Activated CD8-positive, alpha-beta memory T cell treated with anti-CD3 and anti-CD28 coated beads for 4 hours (primary cell): ENCODE results near the gene AXIN1.

Source experiments
- DNase-seq, 2 donors: peaks; one replicate each; pipeline ENCODE4 v3.0.0-alpha.2; 2020; ENCODE audit warnings: low read depth in 2 of 2

AXIN1 gene

DNA sequence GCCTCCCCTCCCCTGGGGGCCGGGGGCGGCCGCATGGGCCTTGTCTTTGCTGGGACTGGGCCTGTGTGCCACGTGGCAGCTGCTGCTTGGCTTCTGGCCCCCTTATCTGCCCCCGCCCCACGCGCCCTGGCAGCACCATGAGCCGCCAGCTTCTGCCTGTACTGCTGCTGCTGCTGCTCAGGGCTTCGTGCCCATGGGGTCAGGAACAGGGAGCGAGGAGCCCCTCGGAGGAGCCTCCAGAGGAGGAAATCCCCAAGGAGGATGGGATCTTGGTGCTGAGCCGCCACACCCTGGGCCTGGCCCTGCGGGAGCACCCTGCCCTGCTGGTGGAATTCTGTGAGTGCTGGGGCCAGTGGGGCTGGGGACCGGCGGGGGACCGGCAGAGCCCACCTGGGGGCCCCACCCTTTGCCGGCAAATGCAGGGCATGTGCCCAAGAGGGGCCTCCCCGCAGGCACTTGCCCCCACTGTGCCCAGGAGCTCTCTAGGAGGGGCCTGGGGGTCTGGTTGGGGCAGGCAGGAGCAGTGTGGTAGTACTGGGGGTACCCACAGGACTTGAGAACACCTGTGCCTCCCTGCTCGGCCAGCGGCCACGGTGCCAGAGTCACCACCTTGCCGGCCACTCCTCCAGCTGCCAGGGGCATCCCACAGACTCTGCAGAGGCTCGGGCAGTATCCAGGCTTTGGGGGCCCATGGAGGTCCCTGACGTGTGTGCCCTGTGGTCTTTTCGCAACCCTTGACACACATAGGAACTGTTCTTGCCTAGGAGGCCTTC lies 69.3 kb downstream of the AXIN1 start, which contains the start of gene PDIA2:
Gene PDIA2, plus strand, starts transcription at position 132 of the 773 bp plus-strand sequence. Its CDS starts 6 bp downstream, at position 138.
- DNase-seq: no peak

DNA sequence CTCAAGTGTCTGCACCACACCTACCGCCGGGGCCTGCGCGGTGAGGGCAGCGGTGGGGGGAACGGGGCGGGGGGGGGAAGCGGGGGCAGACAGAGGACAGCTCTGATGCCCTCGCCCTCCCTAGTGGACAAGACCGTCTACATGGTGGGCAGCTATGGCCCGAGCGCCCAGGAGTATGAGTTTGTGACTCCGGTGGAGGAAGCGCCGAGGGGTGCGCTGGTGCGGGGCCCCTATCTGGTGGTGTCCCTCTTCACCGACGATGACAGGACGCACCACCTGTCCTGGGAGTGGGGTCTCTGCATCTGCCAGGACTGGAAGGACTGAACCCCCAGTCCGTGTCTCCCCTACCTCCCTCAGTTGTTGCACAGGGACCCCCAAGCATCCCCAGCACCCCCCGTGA lies 70.0 kb downstream of the AXIN1 start:
- DNase-seq: no peak

DNA sequence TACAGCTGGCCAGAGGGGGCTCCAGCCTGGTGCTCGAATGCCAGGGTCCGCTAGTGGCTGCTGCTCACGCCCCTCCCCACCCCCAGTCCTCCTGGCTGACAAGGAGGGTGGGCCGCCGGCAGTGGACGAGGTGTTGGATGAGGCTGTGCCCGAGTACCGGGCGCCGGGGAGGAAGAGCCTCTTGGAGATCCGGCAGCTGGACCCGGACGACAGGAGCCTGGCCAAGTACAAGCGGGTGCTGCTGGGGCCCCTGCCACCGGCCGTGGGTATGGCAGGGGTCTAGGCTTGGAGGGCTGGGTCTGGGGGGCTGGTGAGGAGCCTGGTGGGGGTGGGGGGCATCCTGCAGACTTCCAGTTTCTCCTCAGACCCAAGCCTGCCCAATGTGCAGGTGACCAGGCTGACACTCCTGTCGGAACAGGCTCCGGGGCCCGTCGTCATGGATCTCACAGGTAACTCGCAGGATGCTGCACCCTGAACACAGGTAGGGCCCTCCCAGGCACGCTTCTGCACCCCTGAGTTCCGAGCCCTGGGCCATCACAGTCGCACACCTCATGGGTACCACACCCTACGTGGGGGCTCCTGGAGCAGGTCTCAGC lies 70.8 kb downstream of the AXIN1 start:
- no peak for DNase-seq

DNA sequence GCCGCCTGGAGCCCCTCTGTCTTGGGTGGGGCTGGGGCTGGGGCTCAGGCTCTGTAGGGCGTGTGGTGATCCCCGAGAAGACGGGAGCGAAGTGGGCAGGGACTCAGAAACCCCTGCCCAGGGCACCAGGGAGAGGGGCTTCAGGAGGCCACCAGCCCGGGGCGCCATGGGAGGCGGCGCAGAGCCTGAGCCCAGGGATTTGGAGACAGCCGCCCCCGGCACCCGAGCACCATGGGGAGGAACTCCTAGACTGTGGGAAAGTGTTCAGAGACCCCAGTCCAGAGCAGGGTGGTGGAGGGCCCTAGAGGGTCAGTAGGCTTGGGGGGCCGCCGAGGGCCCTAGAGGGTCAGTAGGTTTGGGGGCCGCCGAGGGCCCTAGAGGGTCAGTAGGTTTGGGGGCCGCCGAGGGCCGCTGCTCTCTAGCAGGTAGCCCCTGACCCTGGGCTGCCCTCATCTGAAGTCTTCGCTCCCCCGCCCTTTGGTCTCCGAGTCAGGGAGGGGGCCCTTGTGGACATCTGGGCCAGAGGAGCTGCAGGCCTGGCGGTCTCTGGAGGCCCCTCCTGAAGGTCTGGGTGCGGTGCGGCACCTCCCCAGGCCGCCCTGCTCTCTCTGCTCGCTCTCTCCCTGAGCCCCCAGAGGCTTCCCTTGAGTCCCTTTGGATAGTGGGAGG lies 71.4 kb downstream of the AXIN1 start:
- DNase-seq: no peak

DNA sequence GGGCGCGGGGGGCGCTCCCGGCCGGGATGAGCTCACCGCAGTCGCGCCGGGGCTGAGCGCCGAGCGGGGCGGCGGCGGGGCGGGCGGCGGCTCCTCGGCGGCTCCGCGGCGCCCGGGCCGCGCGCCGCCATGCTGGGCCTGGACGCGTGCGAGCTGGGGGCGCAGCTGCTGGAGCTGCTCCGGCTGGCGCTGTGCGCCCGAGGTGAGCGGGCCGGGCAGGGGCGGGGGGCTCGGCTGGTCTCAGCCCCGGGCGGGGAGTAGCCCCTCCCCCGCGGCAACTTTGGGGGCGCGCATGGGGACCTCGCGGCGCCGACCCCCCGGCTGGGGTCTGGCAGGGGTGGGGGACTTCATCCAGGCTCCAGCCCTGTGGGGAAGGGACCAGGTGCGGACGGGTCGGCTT lies 72.0 kb downstream of the AXIN1 start, which contains the start of gene ARHGDIG:
Gene ARHGDIG, plus strand, starts transcription at position 40 of the 400 bp plus-strand sequence. Its CDS starts 90 bp downstream, at position 130.
- no peak for DNase-seq

DNA sequence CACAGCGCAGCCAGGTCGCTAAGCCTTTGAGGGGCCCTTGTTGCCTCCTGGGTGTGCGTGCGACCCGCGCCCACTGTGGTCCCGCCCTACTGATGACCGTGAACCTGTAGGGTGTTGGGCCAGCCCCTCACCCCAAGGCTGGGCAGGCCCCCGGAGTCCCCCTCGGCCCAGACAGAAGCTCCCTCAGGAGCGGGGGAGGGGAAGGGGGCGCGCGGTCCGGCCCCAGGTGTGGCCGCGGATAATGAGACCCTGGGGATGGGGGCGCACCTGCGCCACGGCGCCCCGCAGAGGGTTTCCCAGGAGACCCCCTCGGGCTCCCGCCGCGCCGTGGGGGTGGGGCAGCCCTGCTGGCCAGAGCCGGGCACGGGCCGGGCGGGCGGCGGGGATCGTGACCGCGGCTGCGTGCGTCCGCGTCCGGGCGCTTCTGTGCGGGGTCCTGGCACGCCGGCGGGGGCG lies 72.5 kb downstream of the AXIN1 start:
- DNase-seq: no peak

DNA sequence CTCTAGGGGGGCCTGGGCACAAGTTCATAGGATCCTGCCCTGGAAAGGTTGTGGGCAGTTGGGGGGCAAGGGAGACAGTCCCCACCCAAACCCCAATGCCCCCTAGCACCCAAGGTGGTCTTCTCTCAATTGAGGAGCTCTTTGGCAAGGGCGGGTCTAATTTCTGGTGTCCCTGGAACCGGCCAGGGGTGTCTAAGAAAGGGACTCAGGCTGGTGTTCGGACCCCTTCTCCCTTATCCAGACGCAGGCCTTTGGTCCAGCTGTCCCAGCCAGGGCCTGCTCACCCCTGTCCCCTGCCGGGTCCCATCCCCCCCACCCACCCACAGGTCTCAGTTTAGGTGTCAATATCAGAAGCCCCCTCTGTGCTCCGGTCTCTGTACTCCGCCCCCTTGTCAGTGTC lies 73.0 kb downstream of the AXIN1 start:
- no peak for DNase-seq

DNA sequence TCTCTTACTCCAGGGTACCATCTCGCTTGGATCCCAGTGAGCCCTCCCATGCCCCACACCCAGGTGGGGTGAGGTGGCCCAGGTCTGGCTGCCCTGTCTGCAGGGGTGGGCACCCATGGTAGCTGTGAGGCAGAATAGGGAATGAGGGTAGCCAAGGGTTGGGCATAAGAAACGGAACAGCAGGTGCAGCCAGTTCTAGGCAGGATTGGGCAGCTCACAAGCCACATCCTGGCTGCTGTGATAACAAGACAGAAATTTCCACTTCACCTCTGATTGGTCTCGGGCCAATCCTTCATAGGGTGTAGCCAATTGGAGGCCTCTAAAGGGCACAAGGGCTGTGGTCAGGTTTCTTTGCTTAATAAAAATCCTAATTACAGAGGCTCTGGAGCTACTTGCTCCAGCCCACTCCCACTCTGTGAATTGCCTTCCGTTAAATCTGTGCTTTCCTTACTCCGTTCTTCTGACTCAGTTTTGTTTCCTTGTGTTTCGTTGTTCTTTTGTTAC lies 73.6 kb downstream of the AXIN1 start:
- no peak for DNase-seq

DNA sequence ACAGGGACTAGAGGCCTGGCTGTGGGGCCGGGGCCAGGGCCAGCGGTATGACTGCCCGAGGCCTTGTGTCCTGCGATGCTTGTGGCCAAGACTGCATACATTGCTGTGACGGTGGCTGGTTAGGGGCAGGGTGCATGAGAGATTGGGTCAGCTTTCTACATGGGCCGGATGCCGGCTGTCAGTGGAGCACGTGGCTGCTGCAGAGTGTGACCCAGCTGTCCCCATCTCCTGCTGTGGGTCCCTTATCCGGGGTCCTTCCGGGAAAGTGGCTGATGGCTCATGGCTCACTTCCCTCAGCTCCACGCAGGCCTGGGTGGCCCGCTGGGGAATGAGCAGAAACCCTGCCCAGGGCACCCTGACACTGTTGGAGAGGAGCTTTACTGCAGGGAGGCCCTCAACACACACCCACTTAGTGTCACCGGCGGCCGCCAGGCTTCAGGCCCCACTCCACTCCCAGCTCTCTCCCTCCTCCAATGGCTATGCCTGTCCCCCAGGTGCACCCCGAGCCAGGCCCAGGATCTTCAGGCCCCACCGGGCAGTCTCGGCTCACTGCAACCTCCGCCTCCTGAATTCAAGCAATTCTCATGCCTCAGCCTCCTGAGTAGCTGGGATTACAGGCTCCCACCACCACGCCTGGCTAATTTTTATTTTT lies 76.0 kb downstream of the AXIN1 start:
- no peak for DNase-seq

DNA sequence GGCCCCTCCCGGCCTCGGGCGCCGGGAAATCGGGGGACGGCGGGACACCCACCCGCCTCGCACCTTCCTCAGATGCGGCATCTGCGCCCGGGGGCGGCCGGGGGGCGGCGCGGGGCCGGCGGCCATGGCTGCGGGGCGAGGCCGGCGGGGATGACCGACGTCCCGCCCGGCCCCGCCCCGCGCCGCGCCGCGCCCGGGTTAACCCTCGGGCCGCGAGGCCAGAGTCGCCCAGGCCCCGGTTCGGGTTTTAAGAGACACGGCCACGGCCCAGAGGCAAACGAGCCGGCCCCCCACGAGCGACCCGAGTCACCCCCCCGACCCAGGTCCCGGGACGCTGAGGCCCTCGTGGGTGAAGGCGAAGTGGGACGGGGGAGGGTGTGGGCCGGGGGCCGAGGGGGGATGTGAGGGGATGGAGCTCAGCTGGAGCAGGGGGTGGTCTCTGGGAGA lies 76.7 kb downstream of the AXIN1 start, which contains the start of gene RGS11:
Gene RGS11, minus strand, starts transcription at position 159 of the 447 bp plus-strand sequence. Its CDS starts 33 bp downstream, at position 126.
- DNase-seq: no peak

DNA sequence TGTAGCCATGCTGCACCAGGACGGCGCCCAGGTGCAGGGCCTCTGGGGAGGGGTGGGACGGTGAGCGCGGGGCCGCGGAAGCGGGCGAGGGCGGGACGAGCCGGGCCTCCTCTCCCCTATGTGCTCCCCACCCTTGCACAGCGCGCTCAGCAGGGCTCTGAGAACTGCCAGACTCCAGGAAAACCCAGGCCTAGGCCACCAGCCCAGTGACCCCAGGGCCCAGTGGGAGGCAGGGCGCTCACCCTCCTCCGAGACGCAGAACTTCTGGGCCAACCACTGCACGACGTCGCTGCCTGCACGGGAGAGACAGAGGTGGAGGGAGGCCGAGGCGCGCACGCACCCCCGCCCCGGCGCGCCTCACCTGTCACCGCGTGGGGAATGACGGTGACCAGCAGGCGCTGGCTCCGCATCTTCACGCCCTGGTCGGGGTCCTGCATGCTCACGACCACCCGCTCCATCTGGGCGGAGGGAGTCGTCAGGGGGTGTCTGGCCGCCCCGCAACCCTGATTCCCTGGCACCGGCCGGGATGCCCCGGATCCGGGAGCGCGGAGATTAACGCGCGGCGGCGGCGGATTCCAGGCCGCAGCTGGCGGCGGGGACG lies 77.4 kb downstream of the AXIN1 start:
- DNase-seq: no peak

DNA sequence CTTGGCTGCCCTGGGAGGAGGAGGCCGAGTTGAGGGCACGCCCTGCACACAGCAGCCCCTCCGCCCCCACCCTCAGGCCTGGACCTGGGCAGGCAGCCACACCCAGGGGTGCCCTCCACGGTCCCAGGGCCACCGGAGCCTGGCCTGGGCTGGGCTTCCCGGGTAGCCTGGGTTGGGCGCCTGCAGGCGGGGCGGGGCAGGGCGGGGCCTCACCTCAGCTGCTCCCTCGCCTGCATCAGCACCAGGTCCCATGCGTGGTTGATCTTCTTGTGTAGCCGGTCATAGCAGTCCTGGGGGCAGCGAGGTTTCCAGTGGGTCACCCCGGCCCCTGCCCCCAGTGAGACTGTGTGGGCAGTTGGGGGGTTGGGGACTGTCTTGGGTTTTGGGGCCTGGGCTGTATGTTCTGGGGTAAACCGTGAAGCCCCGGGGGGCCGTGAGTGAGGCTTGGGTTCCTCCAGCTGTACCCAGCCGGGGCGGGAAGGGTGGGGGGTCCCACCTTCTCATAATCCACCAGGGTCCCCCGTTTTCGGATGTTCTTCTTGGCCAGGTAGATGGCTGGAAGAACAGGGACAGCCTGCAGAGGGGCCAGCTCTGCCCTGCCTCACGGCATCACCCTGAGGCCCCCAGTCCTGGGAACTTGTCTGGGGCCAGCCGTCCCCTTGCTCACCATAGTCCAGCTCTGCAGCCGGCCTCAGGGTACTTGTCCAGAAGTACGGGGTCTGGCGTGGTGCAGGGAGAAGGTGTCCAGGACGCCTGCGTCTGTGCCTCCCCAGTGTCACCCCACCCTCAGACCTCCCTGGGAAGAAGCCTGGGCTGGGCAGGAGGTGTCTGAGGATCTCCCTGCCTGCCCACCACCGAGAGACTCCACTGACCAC lies 78.7 kb downstream of the AXIN1 start:
- no peak for DNase-seq

DNA sequence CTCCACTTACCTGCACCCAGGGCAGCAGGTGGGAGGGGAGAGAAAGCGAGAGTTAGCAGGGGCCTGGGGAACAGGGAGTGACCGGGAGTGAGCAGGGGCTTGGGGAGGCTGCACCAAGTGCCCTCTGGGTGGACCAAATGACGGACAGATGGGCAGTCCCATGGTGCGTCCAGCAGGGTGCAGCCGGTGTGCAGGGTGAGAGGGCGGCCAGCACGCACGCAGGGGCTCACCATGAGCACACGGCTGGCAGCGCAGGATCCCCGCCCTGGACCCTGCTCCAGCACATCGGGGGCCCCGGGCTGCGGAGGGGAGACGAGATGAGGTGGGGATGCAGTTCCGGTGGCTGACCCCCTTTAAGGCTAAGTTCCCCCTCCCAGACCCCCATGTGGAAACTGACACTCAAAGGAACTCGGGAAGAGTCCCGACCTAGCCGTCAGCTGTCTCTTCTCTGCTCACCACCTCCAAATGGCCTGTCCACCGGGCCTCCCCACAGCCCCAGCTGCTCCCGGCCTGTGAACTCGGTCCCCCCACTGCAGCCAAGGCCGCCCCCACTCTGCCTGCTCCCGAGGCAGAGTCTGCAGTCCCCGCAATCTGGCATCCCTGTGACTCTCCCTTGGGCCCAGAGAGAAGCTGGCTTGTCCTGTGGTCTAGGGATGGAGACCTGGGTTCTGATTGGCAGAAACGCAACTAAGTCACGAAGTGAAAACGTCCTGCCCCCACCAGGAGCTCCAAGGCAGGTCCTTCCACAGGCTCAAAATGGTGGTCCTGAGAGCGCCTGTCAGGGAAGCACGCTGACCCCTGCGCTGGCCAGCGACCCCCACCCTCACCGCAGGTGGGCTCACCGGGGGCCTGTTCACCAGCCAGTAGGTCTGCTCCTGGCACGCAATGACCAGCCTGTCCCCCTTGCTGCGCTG lies 79.6 kb downstream of the AXIN1 start:
- DNase-seq: no peak

DNA sequence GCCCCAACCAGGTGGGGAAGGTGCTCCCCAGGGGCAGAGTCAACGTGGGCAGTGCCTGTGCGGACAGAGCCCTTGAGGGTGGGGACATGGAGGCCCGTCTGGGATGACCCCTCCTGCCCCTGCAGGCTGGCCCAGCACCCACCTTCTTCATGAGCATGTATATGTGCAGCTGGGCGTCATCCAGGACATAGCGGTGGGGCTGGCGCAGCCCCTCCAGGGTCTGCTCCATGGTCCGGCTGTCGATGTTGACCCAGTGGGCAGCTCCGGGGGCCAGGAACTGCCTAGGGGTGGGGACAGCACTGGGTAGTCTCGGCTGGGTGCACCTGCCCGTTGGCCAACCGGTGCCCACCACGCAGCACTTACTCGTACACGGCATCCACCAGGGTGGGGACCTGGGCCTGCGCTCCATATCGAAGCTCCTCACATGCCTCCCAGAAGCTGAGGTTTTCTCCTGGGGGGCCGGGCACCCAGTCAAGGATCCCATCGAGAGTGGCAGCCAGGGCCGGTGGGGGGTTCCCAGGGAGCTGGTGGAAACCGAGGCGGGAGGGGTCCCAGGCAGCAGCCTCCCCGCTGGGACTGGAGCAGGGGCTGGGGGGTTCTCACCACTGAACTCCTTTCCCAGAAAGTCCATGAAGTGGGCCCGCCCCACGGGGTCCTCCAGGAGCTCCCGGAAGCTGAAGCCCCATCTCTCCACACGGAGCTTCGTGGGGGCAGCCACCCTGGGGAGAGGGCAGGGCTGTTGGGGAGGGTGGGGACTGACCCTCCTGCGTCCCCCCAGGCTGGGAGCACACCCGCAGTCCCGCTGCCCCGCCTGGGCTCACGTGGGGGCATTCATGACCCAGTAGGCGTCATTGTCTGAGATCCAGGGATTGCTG lies 81.9 kb downstream of the AXIN1 start:
- no peak for DNase-seq

DNA sequence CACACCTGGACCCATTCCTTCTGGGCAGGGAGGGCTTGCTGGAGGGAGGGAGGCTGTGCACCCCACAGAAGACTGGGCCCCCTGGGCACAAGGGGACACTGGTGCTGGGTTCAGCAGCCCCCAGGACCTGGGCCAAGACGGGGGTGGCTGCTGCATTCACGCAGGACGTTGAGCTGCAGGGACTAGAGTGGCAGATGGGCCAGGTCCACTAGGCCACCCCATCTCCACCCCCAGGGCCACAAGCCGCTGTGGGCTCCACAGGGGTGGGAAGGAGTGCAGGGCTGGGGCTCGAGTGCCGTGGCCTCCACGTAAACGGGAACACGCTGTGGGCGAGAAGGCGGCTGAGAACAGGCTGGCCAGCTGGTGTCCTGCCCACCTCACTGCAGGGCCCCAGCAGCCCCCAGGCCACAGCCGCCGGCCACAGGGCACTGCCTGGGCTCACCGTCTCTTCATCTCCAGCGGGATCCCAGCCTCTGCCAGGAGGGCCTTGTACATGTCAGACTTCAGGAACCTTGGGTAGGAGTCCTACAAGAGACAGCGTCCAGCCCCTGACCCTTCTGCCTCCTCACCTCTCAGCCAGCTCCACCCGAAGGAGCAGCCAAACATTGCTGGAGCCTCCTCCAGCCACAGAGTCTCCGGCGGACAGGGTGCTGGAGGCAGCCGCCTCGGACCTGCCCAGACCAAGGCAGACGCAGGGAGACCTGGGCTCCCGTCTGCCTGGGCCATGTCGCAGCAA lies 83.3 kb downstream of the AXIN1 start:
- DNase-seq: no peak

DNA sequence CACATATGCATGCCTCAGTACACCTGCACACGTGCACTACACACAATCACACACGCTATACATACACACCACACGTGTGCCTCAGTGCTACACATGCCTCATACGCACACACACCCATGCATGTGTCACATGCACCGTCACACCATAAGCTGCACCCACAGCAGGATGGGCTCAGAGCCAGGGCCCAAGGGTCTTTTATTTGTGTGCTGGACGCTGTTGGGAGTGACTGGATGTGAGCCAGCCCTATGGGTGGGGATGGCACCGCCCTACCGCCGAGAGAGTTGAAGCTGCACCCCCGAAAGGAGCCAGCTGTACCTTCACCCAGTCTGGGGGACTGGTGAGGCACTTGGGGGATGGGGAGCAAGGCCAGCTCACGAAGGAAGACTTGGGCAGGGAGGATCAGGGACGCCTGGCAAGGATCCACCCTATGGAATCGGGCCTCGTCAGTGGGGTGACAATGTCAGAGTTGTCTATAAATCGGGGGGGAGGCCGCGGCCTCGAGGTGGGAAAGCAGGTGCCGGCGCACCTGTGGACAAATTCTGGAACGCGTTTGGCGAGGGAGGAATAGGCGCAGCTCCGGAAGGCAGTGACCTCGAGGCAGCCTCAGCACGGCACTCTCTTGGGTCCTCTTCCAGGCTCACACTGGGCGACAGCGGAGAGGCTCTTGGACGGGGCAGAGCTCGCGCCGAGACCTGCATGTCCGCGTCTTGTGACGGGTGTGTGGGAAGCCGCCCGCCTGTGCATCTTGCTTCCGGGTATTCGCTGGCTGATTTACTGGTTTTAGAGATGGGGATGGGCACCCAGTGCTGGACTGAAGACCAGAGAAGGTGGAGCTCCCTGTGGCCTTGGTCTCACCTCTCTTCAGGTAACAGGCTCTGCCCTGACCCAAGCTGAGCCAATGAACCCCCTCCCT lies 84.1 kb downstream of the AXIN1 start:
- DNase-seq: no peak
